NCI-H146 (cell line): ENCODE data around the gene GAK.

Experiments
- DNase-seq: peaks from one replicate; lab custom pipeline; 2025; lab: John Stamatoyannopoulos, UW

GAK gene

GRCh38 chr4:829761-830600 lies 102.1 kb downstream of the GAK start:
- no peak for DNase-seq

GRCh38 chr4:829291-829690 lies 102.8 kb downstream of the GAK start:
- DNase-seq = no peak

GRCh38 chr4:828641-829271 lies 103.4 kb downstream of the GAK start:
- no peak for DNase-seq

GRCh38 chr4:827209-828081 lies 104.7 kb downstream of the GAK start:
- DNase-seq = no peak

GRCh38 chr4:826508-827208 lies 105.5 kb downstream of the GAK start:
- DNase-seq = peak; percentile 22

GRCh38 chr4:825971-826330 lies 106.2 kb downstream of the GAK start, which contains the start of gene CPLX1:
Gene CPLX1 (minus strand): TSS chr4:826129. CDS start chr4:824522, 1,607 bp downstream.
- peak; percentile 73 for DNase-seq

- DNase-seq = peak; percentile 38
These were observed 106.8 kb downstream of the GAK start for GRCh38 chr4:825063-825970.

GRCh38 chr4:824461-825062 lies 107.6 kb downstream of the GAK start:
- no peak for DNase-seq

- DNase-seq = no peak
These were observed 108.2 kb downstream of the GAK start for GRCh38 chr4:823761-824460.

- DNase-seq = no peak
These were observed 108.8 kb downstream of the GAK start for GRCh38 chr4:823176-823760.

GRCh38 chr4:822361-823175 lies 109.5 kb downstream of the GAK start:
- no peak for DNase-seq

GRCh38 chr4:821631-822030 lies 110.5 kb downstream of the GAK start:
- no peak for DNase-seq

- no peak for DNase-seq
These were observed 110.9 kb downstream of the GAK start for GRCh38 chr4:821181-821591.

- no peak for DNase-seq
These were observed 111.6 kb downstream of the GAK start for GRCh38 chr4:820230-821172.

- no peak for DNase-seq
These were observed 112.5 kb downstream of the GAK start for GRCh38 chr4:819401-820229.

- no peak for DNase-seq
These were observed 113.8 kb downstream of the GAK start for GRCh38 chr4:818106-818921.
